Mesodermal cell (in vitro differentiated cells): ENCODE measurements around the gene SPPL3.

ENCODE experiments used
- H3K27ac ChIP-seq: 2 replicates; pipeline ENCODE4 v1.7.0; 2013; ENCODE audit warnings: mild to moderate bottlenecking, low read depth, low read length, moderate library complexity; ENCODE audit not compliant: severe bottlenecking
- H3K36me3 ChIP-seq: 2 replicates; pipeline ENCODE4 v1.7.1; 2013; ENCODE audit warnings: mild to moderate bottlenecking, low read length, moderate library complexity; ENCODE audit not compliant: control insufficient read depth, insufficient read depth
- H3K4me1 ChIP-seq: one replicate; pipeline ENCODE4 v1.7.1; 2013; ENCODE audit warnings: mild to moderate bottlenecking, low read length; ENCODE audit not compliant: insufficient read depth, control insufficient read depth, poor library complexity, severe bottlenecking
- H3K4me3 ChIP-seq: 2 replicates; pipeline ENCODE4 v1.7.0; 2013; ENCODE audit warnings: low read length, control low read depth, mild to moderate bottlenecking; ENCODE audit not compliant: insufficient read depth, poor library complexity, severe bottlenecking; ENCODE audit errors: extremely low read depth
- H3K9me3 ChIP-seq: 2 replicates; pipeline ENCODE4 v1.7.1; 2013; ENCODE audit warnings: mild to moderate bottlenecking, low read length, moderate library complexity; ENCODE audit not compliant: control insufficient read depth
- WGBS, 2 experiments: methylation state at CpG; one replicate each; pipeline ENCODE4 v1.1.5; 2013; ENCODE audit warnings: missing lambda C conversion rate in 2 of 2; ENCODE audit not compliant: insufficient coverage in 2 of 2; 5-methylcytosine and 5-hydroxymethylcytosine counted together

SPPL3 gene

DNA sequence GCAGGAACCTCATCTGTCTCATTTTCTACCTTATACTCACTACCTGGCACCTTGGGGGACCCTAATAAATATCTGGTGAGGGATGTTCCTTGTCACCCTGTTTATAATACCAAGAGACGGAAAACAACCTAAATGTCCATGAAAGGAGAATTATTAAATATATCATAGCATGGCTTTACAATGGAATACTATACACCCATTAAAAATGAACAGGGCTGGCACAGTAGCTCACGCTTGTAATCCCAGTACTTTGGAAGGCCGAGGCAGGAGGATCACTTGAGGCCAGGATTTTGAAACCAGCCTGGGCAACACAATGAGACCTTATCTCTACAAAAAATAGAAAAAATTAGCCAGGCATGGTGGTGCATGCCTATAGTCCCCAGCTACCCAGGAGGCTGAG is 34.3 kb upstream of the SPPL3 start:
- no peaks in the 10 kb centered on the region for H3K36me3 ChIP-seq
- no peaks in the 10 kb centered on the region for H3K9me3 ChIP-seq
- no peak overlapping the region for H3K27ac ChIP-seq
- H3K4me3 ChIP-seq: no peak overlapping the region
- H3K4me1 ChIP-seq: no peaks in the 10 kb centered on the region
- 72 to 92% methylated on average over 2 of the region's 3 CpGs for WGBS, 2 experiments

DNA sequence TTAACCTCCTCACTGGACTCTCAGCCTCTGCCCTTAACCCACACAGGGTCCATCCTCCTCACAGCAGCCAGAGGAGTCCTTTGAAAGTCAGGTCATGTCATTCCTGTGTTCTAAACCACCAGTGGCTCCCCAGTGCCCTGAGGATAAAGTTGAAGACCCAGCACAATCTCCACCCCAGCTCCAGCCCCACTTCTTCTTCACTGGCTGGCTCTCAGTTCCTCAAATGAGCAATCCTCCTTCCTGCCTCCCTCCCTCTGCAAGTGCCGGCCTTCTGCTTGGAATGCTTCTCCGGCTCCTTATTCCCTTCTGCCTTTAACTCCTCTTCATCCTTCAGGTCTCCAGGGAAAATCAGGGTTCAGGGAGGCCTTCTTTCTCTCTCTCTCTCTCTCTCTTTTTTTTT is 32.0 kb upstream of the SPPL3 start:
- Histone ChIP-seq H3K9me3 (no peaks in the 10 kb centered on the region), H3K27ac (no peak overlapping the region), H3K4me3 (no peak overlapping the region), H3K4me1 (no peaks in the 10 kb centered on the region), H3K36me3 (no peaks in the 10 kb centered on the region)
- 67 to 73% methylated on average over 2 of the region's 2 CpGs for WGBS, 2 experiments

GRCh38 chr12:120933786-120934185 is 29.6 kb upstream of the SPPL3 start:
- no peaks in the 10 kb centered on the region for H3K9me3 ChIP-seq
- H3K36me3 ChIP-seq: no peaks in the 10 kb centered on the region
- no peaks in the 10 kb centered on the region for H3K4me1 ChIP-seq
- H3K27ac ChIP-seq: no peak overlapping the region
- WGBS, 2 experiments: 80% methylated on average over 2 of the region's 6 CpGs; no CpG with 5 or more reads in 1 of the 2 experiments
- H3K4me3 ChIP-seq: no peak overlapping the region

GRCh38 chr12:120932956-120933526 is 28.9 kb upstream of the SPPL3 start:
- Histone ChIP-seq H3K4me3 (no peak overlapping the region), H3K4me1 (no peaks in the 10 kb centered on the region), H3K36me3 (no peaks in the 10 kb centered on the region), H3K27ac (no peak overlapping the region), H3K9me3 (no peaks in the 10 kb centered on the region)
- WGBS, 2 experiments: 88 to 90% methylated on average over 8 to 9 of the region's 9 CpGs

DNA sequence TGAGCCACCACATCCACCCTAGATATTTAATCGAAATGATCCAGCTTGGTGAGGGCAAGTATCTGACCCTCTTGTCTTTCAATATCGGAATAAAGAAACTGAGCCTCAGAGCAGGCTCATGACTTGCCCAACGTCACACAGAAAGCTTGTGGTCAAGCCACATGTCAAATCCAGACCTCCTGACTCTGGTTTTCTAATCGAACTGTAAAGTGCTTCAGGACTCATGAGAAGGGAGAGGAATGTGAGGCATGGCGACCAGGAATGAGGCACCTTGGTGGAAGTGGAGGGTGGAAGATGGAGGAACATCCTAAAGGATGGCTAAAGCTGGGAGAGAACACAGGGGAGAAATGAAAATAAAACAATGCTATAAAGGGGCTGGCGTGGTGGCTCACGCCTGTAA is 27.9 kb upstream of the SPPL3 start:
- Histone ChIP-seq H3K4me3 (no peak overlapping the region), H3K9me3 (no peaks in the 10 kb centered on the region), H3K27ac (no peak overlapping the region), H3K4me1 (no peaks in the 10 kb centered on the region), H3K36me3 (no peaks in the 10 kb centered on the region)
- 89 to 93% methylated on average over 7 of the region's 7 CpGs for WGBS, 2 experiments

- Histone ChIP-seq H3K36me3 (no peaks in the 10 kb centered on the region), H3K4me3 (no peak overlapping the region), H3K27ac (no peak overlapping the region), H3K9me3 (no peaks in the 10 kb centered on the region), H3K4me1 (no peaks in the 10 kb centered on the region)
- 84 to 87% methylated on average over 5 of the region's 5 CpGs for WGBS, 2 experiments
Measured at GRCh38 chr12:120930032-120930431, 25.9 kb upstream of the SPPL3 start.

GRCh38 chr12:120928864-120929652 is 24.9 kb upstream of the SPPL3 start:
- H3K4me3 ChIP-seq: no peak overlapping the region
- no peaks in the 10 kb centered on the region for H3K9me3 ChIP-seq
- no peak overlapping the region for H3K27ac ChIP-seq
- WGBS, 2 experiments: 80 to 81% methylated on average over 9 to 11 of the region's 13 CpGs
- H3K36me3 ChIP-seq: no peaks in the 10 kb centered on the region
- no peaks in the 10 kb centered on the region for H3K4me1 ChIP-seq

DNA sequence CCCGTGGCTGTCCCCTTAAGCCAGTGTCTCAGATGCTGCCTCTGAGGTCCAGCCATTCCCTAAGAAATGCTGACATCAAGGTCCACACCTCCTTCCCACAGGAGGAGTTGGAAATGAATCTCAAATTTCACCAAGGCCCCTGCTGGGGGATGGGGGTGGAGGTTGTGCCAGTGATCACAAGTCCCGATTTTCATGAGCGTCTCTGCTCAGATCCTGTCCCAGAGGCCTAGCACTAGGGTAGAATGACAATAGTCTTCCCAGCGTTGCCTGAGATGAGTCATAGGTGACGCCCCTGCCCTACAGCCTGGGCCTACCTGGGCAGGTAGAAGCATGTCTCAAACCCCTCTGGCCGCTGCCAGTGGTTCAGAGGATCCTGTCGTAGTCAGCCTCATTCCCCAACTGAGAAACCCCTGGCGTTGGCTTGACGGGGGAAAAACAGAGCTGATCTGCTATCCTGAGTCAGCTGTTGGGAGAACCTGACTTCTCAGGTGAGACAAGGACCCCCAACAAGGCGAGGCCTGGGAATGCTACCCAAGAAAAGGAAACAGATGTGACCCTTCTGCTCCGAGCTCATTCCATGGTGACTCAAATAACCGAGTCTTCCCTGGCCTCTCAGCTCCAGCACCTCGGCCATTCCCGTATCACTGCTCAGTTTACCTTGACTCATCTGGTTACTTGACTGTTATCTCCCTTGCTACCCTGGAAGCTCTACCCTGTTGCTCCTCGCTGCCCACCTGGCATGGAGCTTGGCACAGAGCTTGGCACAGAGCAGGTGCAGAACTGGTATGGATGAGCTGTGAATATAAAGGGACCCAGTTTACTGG is 21.8 kb upstream of the SPPL3 start:
- Histone ChIP-seq H3K36me3 (no peaks in the 10 kb centered on the region), H3K4me1 (no peaks in the 10 kb centered on the region), H3K4me3 (no peak overlapping the region), H3K9me3 (no peaks in the 10 kb centered on the region), H3K27ac (no peak overlapping the region)
- 61 to 81% methylated on average over 13 to 15 of the region's 15 CpGs for WGBS, 2 experiments

DNA sequence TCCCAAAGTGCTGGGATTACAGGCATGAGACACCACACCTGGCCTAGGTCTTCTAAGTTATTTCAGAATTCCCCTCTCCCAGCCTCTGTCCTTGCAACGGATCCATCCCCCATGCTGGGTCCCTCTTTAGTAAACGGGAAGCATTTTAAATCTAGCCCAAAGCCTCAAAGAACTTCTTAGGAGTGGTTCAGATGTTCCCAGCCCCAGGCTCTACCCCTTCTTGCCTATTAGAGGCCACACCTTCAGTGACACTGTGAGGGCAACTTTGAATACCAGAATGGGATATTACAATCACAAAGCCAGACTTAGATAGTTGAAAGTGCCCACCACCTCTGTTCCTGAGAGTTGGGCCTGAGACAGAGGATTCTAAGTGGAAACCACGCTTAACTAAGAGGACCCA is 18.1 kb upstream of the SPPL3 start:
- H3K36me3 ChIP-seq: no peaks in the 10 kb centered on the region
- H3K27ac ChIP-seq: no peak overlapping the region
- peaks cover 6% of the 10 kb centered on the region for H3K9me3 ChIP-seq
- WGBS, 2 experiments: 57 to 70% methylated on average over 1 to 3 of the region's 3 CpGs
- H3K4me1 ChIP-seq: no peaks in the 10 kb centered on the region
- no peak overlapping the region for H3K4me3 ChIP-seq

DNA sequence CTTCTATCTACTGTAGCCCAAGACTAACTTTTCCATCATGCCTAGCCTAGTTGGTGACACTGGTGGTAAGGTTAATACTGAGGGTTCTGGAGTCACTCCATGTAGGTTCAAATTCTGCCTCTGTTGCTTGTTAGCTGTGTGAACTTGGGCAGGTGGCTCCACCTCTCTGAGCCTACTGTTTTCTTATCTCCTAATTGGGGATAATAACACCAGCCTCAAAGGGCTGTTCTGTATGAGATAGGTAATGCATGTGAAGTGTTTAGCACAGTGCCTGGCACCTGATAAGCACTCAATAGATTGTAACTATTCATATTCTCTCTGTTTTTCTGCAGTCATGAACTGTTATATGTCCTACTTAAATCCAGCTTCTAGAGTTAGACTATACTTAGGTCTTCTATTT is 17.5 kb upstream of the SPPL3 start:
- H3K27ac ChIP-seq: no peak overlapping the region
- H3K36me3 ChIP-seq: no peaks in the 10 kb centered on the region
- peaks cover 6% of the 10 kb centered on the region for H3K9me3 ChIP-seq
- no peaks in the 10 kb centered on the region for H3K4me1 ChIP-seq
- H3K4me3 ChIP-seq: no peak overlapping the region

DNA sequence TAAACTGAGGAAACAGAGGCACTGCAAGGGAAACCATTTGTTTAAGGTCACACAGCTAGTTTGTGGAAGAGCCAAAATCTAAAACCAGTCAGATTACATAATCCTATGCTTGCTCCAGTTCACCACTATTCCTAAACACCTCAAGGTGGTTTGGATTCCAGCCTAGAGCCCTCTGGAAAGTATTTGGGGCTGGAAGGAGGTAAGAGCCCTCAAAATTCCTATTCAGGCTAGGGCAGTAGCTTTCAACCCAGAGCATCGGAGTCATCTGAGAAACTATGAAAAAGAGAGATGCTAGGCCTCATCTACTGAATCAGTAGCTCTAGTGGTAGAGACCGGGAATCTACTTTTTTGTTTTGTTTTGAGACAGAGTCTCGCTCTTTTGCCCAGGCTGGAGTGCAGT is 16.0 kb upstream of the SPPL3 start:
- Histone ChIP-seq H3K4me3 (no peak overlapping the region), H3K27ac (no peak overlapping the region), H3K36me3 (no peaks in the 10 kb centered on the region), H3K9me3 (peaks cover 6% of the 10 kb centered on the region), H3K4me1 (no peaks in the 10 kb centered on the region)
- 82 to 86% methylated on average over 3 of the region's 3 CpGs for WGBS, 2 experiments
